ENCODE data around the gene PRICKLE1.

PRICKLE1 gene

DNA sequence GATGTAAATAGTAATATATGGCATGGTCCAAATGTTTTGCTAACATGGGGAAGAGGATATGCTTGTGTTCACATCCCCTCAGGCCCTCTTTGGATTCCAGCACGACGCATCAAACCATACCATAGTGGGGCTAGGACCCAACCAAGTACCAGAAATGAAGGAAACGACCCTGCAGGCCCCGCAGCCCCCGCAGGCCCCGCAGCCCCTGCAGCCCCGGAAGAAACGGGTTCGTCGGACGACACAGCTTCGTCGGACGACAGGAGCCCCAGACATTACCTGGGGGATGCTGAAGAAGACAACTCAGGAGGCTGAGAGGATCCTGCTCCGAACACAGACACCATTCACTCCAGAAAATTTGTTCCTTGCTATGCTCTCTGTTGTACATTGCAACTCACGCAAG is 143.7 kb downstream of the PRICKLE1 start:
- DNase-seq = no peak

- no peak for DNase-seq
Observed at GRCh38 chr12:42444192-42444943, 145.2 kb downstream of the PRICKLE1 start.

- no peak for DNase-seq
Observed at GRCh38 chr12:42442888-42443287, 146.7 kb downstream of the PRICKLE1 start.

DNA sequence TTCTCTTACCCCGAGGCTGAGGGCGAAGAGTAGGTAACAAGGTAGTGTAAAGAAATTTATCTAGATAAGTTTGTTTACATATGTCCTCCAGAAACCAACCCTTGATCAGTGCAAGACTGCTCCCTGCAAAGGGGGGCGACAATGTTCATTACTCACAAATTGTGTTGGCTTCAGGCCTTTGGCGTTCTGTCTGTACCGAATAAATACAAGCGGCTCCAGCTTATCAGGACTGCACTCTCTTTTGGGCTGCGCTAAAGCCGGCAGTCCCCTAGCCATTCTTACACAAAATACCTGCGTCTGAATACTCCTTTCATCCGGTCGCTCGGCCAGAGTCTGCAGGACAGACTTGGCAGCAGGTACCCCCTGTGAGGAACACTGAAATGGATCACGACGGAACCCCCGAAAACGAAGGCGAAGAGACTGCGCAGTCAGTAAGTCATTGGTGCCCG is 147.2 kb downstream of the PRICKLE1 start:
- DNase-seq = no peak

- DNase-seq = no peak
Observed at GRCh38 chr12:42440608-42441007, 148.9 kb downstream of the PRICKLE1 start.

DNA sequence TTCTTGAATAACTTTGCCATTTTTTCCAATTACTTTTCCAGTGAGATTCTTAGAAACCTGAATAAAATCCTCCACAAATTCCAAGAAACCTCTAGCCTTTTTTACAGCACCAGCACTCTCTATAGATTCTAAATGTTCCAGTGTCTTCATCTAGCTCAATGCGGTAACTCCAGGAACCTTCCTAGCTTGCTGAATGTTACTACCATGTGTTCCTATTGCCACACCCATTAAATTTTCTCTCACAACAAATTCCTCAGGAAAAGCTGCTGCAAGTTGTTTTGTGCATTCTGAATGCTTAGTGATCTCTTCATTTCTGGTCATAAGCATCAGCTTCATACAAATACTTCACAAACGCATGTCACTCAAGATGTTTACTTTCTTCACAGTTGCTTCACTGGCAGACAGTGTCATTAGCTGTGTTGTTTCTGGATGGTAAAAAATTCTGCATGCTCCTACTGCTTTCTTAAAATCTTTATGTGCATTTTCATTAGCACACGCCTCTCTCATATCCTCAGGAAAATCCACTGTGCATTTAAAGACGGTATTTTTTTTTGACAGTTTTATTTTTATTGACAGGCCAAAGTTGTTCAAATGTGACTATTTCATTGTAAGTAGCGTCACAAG is 156.9 kb downstream of the PRICKLE1 start:
- no peak for DNase-seq

GRCh38 chr12:42428850-42429249 is 160.7 kb downstream of the PRICKLE1 start:
- DNase-seq = no peak

- DNase-seq = no peak
Observed at GRCh38 chr12:42426746-42427145, 162.8 kb downstream of the PRICKLE1 start.

DNA sequence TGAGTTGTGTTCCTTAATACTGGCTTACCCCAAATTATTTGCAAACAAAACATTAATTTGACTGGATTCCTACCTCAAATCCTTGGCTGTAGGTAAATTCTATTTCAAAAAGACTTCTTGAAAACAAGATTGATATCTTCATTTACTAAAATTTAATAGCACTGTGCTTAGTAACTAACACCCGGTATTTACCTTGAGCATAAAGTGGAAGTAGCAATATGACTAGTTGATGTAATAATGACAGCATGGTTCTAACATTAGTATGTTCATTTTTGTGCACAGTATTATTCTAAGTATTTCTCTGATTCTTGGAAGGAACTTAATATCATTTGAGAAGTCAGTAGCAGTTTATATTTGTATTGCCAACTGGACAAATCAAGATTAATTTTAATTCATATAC is 166.8 kb downstream of the PRICKLE1 start:
- DNase-seq = no peak

- DNase-seq = no peak
Observed at GRCh38 chr12:42421844-42422779, 167.4 kb downstream of the PRICKLE1 start.

- DNase-seq = no peak
Observed at GRCh38 chr12:42420395-42420794, 169.2 kb downstream of the PRICKLE1 start.

- DNase-seq = no peak
Observed at GRCh38 chr12:42410340-42410739, 179.2 kb downstream of the PRICKLE1 start.

DNA sequence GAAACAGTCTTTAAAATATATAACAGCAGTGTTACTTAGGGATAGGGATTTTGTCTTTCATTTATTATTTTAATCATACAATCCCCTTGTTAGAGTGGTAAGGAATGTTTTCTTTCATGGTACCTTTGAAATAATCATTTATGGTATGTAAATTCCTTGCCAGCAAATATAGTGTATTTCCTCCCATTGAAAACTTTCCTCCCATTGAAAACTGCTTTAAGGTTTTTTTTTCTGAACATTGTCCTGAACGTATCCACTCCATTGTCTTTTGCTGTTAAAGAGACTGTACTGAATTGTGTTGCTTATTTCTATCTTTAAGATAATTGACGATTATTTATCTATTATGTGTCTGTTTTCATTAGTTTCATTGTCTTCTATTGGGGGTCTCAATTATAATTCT is 180.1 kb downstream of the PRICKLE1 start:
- DNase-seq = no peak

- no peak for DNase-seq
Observed at GRCh38 chr12:42407306-42407705, 182.2 kb downstream of the PRICKLE1 start.
